Endothelial cell of umbilical vein (primary cell): ENCODE measurements around the gene PHACTR2. TPM values are rescaled to one million over a fixed set of nuclear protein-coding genes. Genes with fewer than 3 reads are reported as not detected.

Experiments used
- BruUV-seq: library from RNA; stranded (reverse); fragments of 400-500 nt; replicated peaks from 2 replicates; lab custom pipeline; 2021; lab: Mats Ljungman, UMichigan
- CTCF ChIA-PET: fragments of 300-600, 350-600 bp; sonication (Branson Sonifier 250); formaldehyde crosslinking; loops from one replicate; lab custom pipeline; 2021; ENCODE audit warnings: antibody characterized with exemption, inconsistent platforms; lab: Charles Lee
- POLR2A ChIA-PET: fragments of 300-600, 350-600 bp; sonication (Branson Sonifier 250); formaldehyde crosslinking; loops from one replicate; lab custom pipeline; 2021; ENCODE audit warnings: antibody characterized with exemption, inconsistent platforms; lab: Charles Lee
- DNase-seq: peaks from one replicate; pipeline ENCODE4 v3.0.0-alpha.2; 2011; ENCODE audit warnings: low read depth, low spot score
- FAIRE-seq: peaks from 2 replicates; lab custom pipeline; 2011; peaks lifted over from hg19 to GRCh38; lab: Jason Lieb, UNC
- H2AFZ ChIP-seq: 2 replicates; pipeline ENCODE4 v1.6.0; 2012; ENCODE audit warnings: low read depth, low read length, control low read depth, inconsistent platforms
- H3K27ac ChIP-seq: 2 replicates; pipeline ENCODE4 v1.5.1; 2011; ENCODE audit warnings: low read depth, mild to moderate bottlenecking, control low read depth, low read length, moderate library complexity; ENCODE audit not compliant: insufficient read depth
- H3K27me3 ChIP-seq, 2 experiments: 2 replicates each; pipeline versions ENCODE4 v1.6.0 to v1.6.1; 2011; ENCODE audit warnings: low read length in 2 of 2, mixed read lengths in 1 of 2; ENCODE audit not compliant: control insufficient read depth in 2 of 2, insufficient read depth in 2 of 2
- H3K36me3 ChIP-seq, 2 experiments: 2 replicates in 1 of 2; 3 replicates in 1 of 2; pipeline ENCODE4 v1.5.1; 2011; ENCODE audit warnings: low read length in 2 of 2, mild to moderate bottlenecking in 1 of 2, moderate library complexity in 1 of 2; ENCODE audit not compliant: control insufficient read depth in 2 of 2, insufficient read depth in 2 of 2; ENCODE audit errors: extremely low read depth in 1 of 2
- H3K4me1 ChIP-seq: 3 replicates; pipeline ENCODE4 v1.5.1; 2011; ENCODE audit warnings: mild to moderate bottlenecking, low read length; ENCODE audit not compliant: control insufficient read depth, insufficient read depth; ENCODE audit errors: extremely low read depth
- H3K4me2 ChIP-seq: 2 replicates; pipeline ENCODE4 v1.6.1; 2011; ENCODE audit warnings: low read length, control low read depth, mixed read lengths; ENCODE audit not compliant: insufficient read depth
- H3K4me3 ChIP-seq, 3 experiments: fragments of 200-600 bp in 1 of 3; sonication (generic), shearing (Covaris generic) in 1 of 3; replicated peaks in 1 of 3; 2 replicates each; pipeline ENCODE4 v1.5.1; 2011 to 2016; ENCODE audit warnings: control low read depth in 3 of 3, low read length in 3 of 3, mild to moderate bottlenecking in 2 of 3, inconsistent platforms in 1 of 3, low read depth in 1 of 3, moderate library complexity in 1 of 3; ENCODE audit not compliant: insufficient read depth in 1 of 3
- H3K79me2 ChIP-seq: 2 replicates; pipeline ENCODE4 v1.6.0; 2012; ENCODE audit warnings: low read length, inconsistent platforms; ENCODE audit not compliant: control insufficient read depth, insufficient read depth
- H3K9ac ChIP-seq: replicated peaks from 2 replicates; pipeline ENCODE3; 2011; ENCODE audit warnings: low read length, control low read depth; ENCODE audit not compliant: insufficient read depth; ENCODE audit errors: extremely low read depth
- H3K9me1 ChIP-seq: replicated peaks from 3 replicates; pipeline ENCODE4 v1.6.0; 2011; ENCODE audit warnings: mild to moderate bottlenecking, low read length; ENCODE audit not compliant: control insufficient read depth, insufficient read depth; ENCODE audit errors: extremely low read depth
- H3K9me3 ChIP-seq: replicated peaks from 2 replicates; pipeline ENCODE4 v1.5.1; 2012; ENCODE audit warnings: low read length, inconsistent platforms; ENCODE audit not compliant: control insufficient read depth, insufficient read depth
- H4K20me1 ChIP-seq: replicated peaks from 2 replicates; pipeline ENCODE3; 2011; ENCODE audit warnings: mild to moderate bottlenecking, low read length; ENCODE audit not compliant: control insufficient read depth, insufficient read depth; ENCODE audit errors: extremely low read depth
- CTCF ChIP-seq, 2 donors: IDR thresholded peaks; 1 replicate in 1 of 2; 2 replicates in 1 of 2; pipeline ENCODE4 v1.5.1; 2011; ENCODE audit warnings: low read length in 2 of 2, mild to moderate bottlenecking in 2 of 2, moderate library complexity in 2 of 2, control low read depth in 1 of 2, inconsistent platforms in 1 of 2, low read depth in 1 of 2; ENCODE audit not compliant: insufficient read depth in 1 of 2; ENCODE audit errors: extremely low read depth in 1 of 2
- EZH2 ChIP-seq: IDR thresholded peaks from 2 replicates; pipeline ENCODE4 v1.6.1; 2012; ENCODE audit warnings: borderline replicate concordance, low read depth, mild to moderate bottlenecking, moderate library complexity, low read length, inconsistent platforms; ENCODE audit not compliant: severe bottlenecking
- FOS ChIP-seq: IDR thresholded peaks from 2 replicates; pipeline ENCODE4 v1.6.1; 2011; ENCODE audit warnings: mild to moderate bottlenecking, low read length, moderate library complexity, borderline replicate concordance; ENCODE audit not compliant: insufficient read depth
- GATA2 ChIP-seq: IDR thresholded peaks from 2 replicates; pipeline ENCODE4 v1.7.0; 2011; ENCODE audit warnings: low read depth, mild to moderate bottlenecking, moderate library complexity, mixed read lengths, low read length; ENCODE audit not compliant: insufficient read length, insufficient read depth
- JUN ChIP-seq: IDR thresholded peaks from 2 replicates; pipeline ENCODE4 v1.6.1; 2011; ENCODE audit warnings: borderline replicate concordance, low read depth; ENCODE audit not compliant: insufficient read length, insufficient read depth
- MAX ChIP-seq: IDR thresholded peaks from 2 replicates; pipeline ENCODE4 v1.6.1; 2011; ENCODE audit not compliant: insufficient read depth, insufficient read length
- MYC ChIP-seq: IDR thresholded peaks from one replicate; pipeline ENCODE4 v1.6.1; 2011; ENCODE audit warnings: mild to moderate bottlenecking, low read depth, low read length
- POLR2A ChIP-seq: IDR thresholded peaks from 2 replicates; pipeline ENCODE4 v1.6.1; 2012; ENCODE audit warnings: low read depth, mild to moderate bottlenecking, control low read depth, low read length
- POLR2AphosphoS5 ChIP-seq: IDR thresholded peaks from 2 replicates; pipeline ENCODE4 v1.6.1; 2012; ENCODE audit warnings: low read depth, mild to moderate bottlenecking, control low read depth, low read length, moderate library complexity; ENCODE audit not compliant: insufficient read depth
- dilution Hi-C: fragments of 300-500 bp; cut with MboI; formaldehyde crosslinking; loops from one replicate; pipeline ENCODE4 v1.15.0; 2019; ENCODE audit warnings: low sequenced_read_pairs; ENCODE audit not compliant: extremely low pct_ligation_motif_present
- intact Hi-C: fragments of 100-400 bp; cut with micrococcal nuclease; formaldehyde crosslinking; loops from one replicate; pipeline ENCODE4 v1.10.0; 2022
- polyA plus RNA-seq, 4 experiments: library from polyadenylated mRNA; depleted of rRNA in 3 of 4; stranded (reverse) in 3 of 4; unstranded in 1 of 4; fragments of >200 nt; gene quantifications; 2 replicates each; pipeline versions ENCODE4 v1.2.1 to v1.2.3, GENCODE V29; 2011 to 2012; ENCODE audit warnings: missing spikeins in 1 of 4
- total RNA-seq: library from RNA; stranded (reverse); gene quantifications from 2 replicates; pipeline ENCODE4 v1.2.3, GENCODE V29; 2021

The PHACTR2 gene
- total and polyA plus RNA-seq, 2 donors (not counting 3 experiments of a cell fraction or from before 2014, with no cell fraction given): 16.3 to 178 TPM

GRCh38 chr6:143689852-143690251 is 12.1 kb downstream of the PHACTR2 start:
- Histone ChIP-seq H3K9ac (no peak overlapping the region), H4K20me1 (no peaks in the 10 kb centered on the region), H3K4me1 (peaks cover 26% of the 10 kb centered on the region), H3K27me3 (no peaks in the 10 kb centered on the region), H3K4me2 (no peak overlapping the region), H3K9me1 (no peaks in the 10 kb centered on the region), H2AFZ (no peak overlapping the region), H3K27ac (no peak overlapping the region), H3K36me3 (no peaks in the 10 kb centered on the region), H3K4me3 (no peak overlapping the region), H3K9me3 (no peaks in the 10 kb centered on the region), H3K79me2 (peaks cover 87% of the 10 kb centered on the region)
- CTCF ChIA-PET: interaction anchor here (0.7 to 1.4 kb wide), 4 partner anchors 10 to 153 kb away, joined by 3 read pairs; no protein-coding TSS in a partner anchor
- FAIRE-seq (no peak), DNase-seq (no peak)
- dilution Hi-C loops: no loop called here
- TF ChIP-seq JUN: no peak
- TF ChIP-seq GATA2: no peak
- TF ChIP-seq MAX: no peak
- TF ChIP-seq FOS: no peak
- intact Hi-C loops: no loop called here
- POLR2A ChIA-PET: interaction anchor here (0.7 to 1.2 kb wide), 2 partner anchors 9 to 110 kb away, joined by 3 to 5 read pairs; no protein-coding TSS in a partner anchor
- no TSS peak for BruUV-seq

GRCh38 chr6:143691155-143691554 is 13.4 kb downstream of the PHACTR2 start:
- no peak overlapping the region for H2AFZ ChIP-seq
- CTCF ChIA-PET: interaction anchor here (1.1 kb wide), 1 partner anchor 11 kb away, joined by 3 read pairs; no protein-coding TSS in a partner anchor
- no TSS peak for BruUV-seq
- H3K27ac ChIP-seq: no peak overlapping the region
- no peaks in the 10 kb centered on the region for H3K27me3 ChIP-seq
- POLR2A ChIA-PET: no interaction called here
- H3K9me1 ChIP-seq: no peaks in the 10 kb centered on the region
- FAIRE-seq (no peak), DNase-seq (no peak)
- H3K36me3 ChIP-seq: no peaks in the 10 kb centered on the region
- TF ChIP-seq POLR2AphosphoS5: no peak
- TF ChIP-seq GATA2: no peak
- TF ChIP-seq POLR2A: no peak
- TF ChIP-seq EZH2: no peak
- no peak for TF ChIP-seq MYC
- TF ChIP-seq JUN: no peak
- no peak for TF ChIP-seq FOS
- no peak for TF ChIP-seq CTCF (IDR thresholded peaks at IDR 0.05; ENCODE audit: extremely low read depth in 1 of 2, insufficient read depth in 1 of 2, low read depth in 1 of 2, low read length in 2 of 2)
- TF ChIP-seq MAX: no peak
- no peak overlapping the region for H3K9ac ChIP-seq
- H3K4me1 ChIP-seq: peaks cover 37% of the 10 kb centered on the region
- intact Hi-C loops: no loop called here
- no peak overlapping the region for H3K4me2 ChIP-seq
- H4K20me1 ChIP-seq: no peaks in the 10 kb centered on the region
- no peak overlapping the region for H3K4me3 ChIP-seq
- dilution Hi-C loops: no loop called here
- no peaks in the 10 kb centered on the region for H3K9me3 ChIP-seq
- peaks cover 87% of the 10 kb centered on the region for H3K79me2 ChIP-seq
